Daoy (cell line): Measurements from ENCODE around the gene ZNF784. TPM values are rescaled to one million over a fixed set of nuclear protein-coding genes. Genes with fewer than 3 reads are reported as not detected.
"Not testable (repeated sequence)": the region's sequence is repeated elsewhere in the genome, so short reads cannot be mapped to it uniquely, and the experiment has no call there.

Experiments
- DNase-seq: peaks from one replicate; pipeline ENCODE4 v3.0.0-alpha.2; 2015; ENCODE audit warnings: low read depth
- total RNA-seq: library from RNA; depleted of rRNA; stranded (reverse); fragments of >200 nt; shearing (Covaris generic); gene quantifications from 2 replicates; pipeline ENCODE4 v1.2.3, GENCODE V29; 2014; rRNA removed

The ZNF784 gene
- total RNA-seq, 1 experiment from 2014 or later: 5.8 TPM

DNA sequence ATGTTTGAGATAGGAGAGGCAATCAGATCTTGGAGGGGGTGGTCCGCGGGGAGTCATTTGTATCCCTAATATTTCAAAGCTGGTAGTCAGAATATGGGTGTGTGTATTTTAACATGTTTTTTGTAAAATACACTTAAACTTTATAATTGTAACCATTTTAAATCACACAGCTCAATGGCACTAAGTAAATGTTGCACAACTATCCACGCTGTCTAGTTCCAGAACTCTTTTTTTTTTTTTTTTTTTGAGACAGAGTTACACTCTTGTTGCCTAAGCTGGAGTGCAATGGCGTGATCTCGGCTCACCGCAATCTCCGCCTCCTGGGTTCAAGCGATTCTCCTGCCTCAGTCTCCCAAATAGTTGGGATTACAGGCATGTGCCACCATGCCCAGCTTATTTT lies 40.5 kb downstream of the ZNF784 start:
- not testable (repeated sequence) for DNase-seq

DNA sequence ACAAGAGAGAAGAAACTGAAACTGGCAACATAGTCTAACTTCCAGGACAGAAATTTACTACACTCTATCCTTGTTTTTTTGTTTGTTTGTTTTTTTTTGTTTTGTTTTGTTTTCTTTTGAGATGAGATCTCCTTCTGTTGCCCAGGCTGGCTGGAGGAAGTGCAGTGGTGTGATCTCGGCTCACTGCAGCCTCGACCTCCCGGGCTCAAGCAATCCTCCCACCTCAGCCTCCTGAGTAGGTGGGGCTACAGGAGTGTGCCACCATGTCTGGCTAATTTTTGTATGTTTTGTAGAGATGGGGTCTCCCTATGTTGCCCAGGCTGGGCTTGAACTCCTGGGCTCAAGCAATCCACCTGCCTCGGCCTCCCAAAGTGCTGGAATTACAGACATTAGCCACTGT lies 42.1 kb downstream of the ZNF784 start:
- not testable (repeated sequence) for DNase-seq

DNA sequence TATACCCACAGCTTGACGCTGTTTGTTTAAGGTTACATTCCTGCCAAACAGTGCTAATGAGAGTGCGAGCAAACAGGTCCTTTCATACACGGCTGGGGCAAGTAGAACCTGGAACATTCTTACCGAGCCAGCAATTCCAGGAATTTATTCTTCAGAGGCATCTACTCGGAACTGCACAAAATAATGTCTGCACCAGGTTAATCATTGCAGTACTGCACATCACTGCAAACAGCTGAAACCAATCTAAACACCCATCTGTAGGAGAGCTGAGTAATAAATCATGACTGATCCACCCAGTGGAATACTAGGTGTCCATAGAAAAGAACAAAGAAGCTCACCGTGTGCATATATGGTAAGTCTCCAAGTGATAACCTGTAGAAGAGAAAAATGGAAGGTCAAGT lies 42.5 kb downstream of the ZNF784 start:
- DNase-seq: no peak

DNA sequence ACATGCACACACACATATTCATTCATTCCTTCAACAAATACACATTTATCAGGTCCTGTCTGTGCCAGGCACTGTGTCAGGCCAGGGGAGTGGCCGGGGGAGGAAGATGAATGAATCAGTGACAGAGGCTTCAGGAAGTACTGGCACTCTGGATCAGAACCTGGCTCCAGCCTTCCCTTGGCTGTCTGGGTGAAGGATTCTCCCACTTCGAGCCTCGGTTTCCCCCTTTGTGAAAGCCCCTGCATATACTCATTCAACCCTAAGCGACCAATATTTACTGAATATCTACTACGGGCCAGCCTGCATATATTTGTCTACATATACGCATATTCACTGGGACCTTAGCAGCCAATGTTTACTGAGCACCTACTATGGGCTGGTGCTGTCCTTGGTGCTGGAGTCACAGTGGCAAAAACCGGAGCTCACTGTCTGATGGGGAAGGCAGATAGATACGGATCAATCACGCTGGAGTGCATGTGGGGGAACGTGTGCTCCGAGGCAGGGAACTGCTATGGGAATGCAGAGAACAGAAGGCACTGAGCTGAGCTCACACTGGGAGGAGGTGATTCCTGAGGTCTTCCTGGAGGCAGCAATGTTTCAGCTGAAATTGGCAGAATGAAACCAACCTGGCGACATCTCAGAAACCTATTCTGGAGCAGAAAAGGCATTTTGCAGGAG lies 43.1 kb downstream of the ZNF784 start:
- DNase-seq: peak; percentile 34

DNA sequence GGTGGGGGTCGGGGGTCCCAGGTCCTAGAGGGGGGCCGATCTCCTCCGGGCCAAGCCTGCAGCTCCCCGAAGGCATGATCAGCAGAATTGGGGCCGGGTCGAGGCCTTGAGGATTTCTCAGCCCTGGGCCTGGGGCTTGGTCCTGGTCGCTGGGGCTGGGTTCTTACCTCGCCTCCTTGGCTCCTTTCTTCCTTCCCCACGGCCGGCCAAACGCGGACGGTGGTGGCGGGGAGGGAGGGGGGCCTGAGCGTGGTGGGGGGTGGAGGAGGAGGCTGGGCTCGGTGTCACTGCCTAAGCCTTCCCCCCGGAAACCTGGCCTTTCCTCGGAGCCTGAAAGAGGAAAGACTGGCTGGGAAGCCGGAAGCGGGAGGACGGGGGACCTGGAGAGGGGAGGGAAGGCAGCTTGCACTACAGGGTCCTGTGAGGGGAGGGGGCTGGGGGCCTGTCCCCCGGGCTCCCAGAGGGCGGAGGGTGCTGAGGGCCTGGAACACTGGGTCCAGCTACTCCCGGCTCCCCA lies 43.7 kb downstream of the ZNF784 start, which contains the start of gene ZNF579:
Gene ZNF579, minus strand, starts transcription at position 221 of the 517 bp plus-strand sequence. CDS start 1,209 bp downstream, outside the sequence.
- DNase-seq: peak; percentile 93

DNA sequence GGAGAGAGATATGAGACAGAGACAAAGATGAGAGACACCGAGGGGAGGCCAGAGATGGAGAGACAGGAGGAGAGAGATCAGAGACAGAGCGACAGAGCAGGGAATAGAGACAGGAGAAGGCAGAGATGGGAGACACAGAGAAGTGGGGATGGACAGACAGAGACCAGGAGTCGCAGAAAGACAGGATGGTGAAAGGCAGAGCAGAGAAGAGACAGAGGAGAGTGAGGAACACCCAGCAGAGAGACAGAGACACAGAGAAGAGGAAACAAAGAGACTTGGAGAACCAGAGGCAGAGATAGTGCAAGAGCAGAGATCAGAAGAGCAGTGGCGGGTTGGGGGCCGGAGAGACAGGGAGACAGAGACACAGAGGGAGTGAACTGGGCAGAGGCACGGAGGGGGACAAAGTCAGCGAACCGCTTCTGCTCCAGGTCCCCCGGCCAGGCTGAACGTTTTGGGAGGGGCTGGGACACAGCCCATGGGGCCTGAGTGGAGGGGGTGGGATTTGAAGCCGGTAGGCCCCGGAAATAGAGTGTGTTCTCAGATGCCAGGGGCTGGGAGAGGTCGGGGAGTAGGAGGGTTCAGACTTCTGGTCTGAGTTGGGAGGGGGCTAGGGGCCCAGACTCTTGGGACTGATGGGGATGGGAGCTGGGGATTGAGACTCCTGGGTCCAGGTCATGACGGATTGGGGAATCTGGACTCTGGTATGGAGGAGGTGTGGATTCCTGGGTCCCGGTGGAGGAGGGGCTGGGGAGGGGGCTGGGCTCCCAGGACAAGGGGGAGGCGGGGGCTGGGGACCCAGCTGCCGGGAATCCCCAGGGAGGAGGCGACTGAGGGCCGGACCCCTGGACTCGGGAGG lies 44.4 kb downstream of the ZNF784 start:
- DNase-seq: peak; percentile 30

DNA sequence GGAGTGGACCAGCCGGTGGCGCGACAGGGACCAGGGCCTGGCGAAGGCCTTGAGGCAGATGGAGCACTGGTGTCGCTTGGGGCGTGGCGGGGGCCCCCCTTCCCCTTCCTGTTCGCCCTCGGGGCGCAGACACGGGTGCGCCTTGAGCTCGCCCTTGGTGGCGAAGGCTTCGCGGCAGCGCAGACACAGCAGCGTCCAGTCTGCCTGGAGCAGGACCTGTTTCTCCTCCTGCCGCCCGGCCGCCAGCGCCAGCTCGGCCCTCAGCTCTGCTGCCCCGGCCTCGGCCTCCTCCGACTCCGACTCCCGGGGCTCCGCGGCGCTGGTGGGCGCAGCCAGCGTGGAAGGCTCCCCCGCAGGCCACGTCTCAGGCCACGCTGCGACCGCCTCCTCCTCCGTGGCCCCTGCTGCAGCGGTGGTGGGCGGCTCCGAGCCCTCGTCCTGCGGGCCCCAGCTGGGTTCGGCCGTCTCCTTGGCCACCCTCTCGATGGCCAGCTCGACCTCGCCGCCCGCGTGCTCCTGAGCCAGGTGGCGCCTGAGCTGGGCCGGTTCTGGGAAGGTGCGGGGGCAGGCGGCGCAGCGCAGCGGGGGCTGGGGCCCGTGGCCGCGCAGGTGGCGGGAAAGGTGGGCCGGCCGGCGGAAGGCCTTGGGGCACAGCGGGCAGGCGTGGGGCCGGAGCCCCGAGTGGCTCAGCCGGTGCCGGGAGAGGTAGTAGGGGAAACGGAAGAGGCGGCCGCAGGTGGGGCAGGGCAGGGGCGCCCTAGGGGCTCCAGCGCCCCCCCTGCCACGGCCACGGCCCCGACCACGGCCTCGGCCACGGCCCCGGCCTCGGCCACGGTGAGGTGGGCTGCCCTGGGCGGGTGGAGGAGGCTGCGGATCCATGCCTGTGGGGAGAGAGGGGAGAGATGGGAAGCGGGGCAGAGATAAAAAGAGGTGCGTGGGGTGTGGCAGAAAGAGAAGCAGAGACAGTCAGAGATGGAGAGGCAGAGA lies 45.3 kb downstream of the ZNF784 start:
- DNase-seq: no peak

DNA sequence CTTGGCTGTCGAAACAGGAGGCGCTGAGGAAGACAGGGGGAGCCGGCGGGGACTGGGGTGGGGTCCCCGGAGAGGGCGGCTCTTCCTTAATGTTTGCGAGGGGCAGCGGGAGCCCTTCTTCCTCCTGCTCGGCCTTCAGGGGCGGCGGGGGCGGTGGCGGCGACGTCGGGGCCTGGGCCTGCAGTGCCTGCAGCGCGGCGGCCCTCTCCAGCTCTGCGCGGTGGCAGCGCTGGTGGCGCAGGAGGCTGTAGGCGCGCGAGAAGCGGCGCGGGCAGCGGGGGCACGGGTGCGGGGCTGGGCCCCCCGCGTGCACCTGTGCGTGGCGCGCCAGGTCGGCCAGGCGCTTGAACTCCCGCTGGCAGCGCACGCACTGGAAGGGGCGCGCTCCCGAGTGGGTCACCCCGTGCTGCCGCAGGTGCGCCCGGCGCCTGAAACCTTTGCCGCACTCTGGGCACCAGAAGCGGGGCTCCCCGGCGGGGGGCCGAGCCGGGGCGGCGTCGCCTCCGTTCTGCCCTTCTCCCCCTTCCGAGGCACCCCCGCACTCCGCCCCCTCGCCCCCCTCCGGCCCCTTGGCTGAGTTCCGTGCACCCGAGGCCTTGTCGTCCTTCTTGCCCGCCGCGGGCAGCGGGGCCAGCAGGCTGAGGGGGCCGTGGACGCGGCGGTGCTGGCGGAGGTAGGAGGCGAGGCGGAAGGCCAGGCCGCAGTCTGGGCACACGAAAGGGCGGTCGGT lies 46.2 kb downstream of the ZNF784 start:
- DNase-seq: no peak

DNA sequence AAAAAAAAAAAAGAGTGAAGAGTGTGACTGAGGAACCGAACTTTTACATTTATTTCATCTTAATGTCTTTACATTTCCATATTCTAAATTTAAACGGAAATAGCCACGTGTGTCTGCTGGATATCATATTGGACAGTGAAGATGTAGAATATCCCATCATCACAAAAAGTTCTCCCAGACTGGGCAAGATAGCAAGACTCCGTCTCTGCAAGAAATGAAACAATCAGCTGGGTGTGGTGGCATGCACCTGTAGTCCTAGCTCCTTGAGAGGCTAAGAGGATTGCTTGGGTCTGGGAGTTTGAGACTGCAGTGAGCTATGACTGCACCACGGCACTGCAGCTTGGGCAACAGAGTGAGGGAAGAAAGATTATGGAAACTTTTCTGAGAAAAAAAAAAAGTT lies 47.6 kb downstream of the ZNF784 start:
- no peak for DNase-seq

DNA sequence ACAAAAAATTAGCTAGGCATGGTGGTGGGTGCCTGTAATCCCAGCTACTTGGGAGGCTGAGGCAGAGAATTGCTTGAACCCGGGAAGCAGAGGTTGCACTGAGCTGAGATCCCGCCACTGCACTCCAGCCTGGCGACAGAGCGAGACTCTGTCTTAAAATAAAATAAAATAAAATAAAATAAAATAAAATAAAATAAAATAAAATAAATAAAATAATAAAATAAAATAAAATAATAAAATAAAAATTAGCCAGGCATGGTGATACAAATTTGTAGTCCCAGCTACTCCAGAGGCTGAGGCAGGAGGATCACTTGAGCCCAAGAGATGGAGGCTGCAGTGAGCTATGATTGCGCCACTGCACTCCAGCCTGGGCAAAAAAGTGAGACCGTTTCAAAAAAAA lies 50.4 kb downstream of the ZNF784 start:
- not testable (repeated sequence) for DNase-seq

Other genes with a start within 250 kb of the ZNF784 start
- gene TMEM190, start 247.7 kb downstream of the ZNF784 start, total RNA-seq: not detected in 2 replicates
- 3.3 and 3.9 TPM in 2 replicates for gene TMEM238, start 240.3 kb downstream of the ZNF784 start, total RNA-seq
- 633 and 816 TPM in 2 replicates for gene RPL28, start 238.6 kb downstream of the ZNF784 start, total RNA-seq
- 317 and 338 TPM in 2 replicates for gene UBE2S, start 216.8 kb downstream of the ZNF784 start, total RNA-seq
- gene SHISA7, start 181.3 kb downstream of the ZNF784 start, total RNA-seq: not detected in 2 replicates
- gene ISOC2, start 162.9 kb downstream of the ZNF784 start, total RNA-seq: 134 and 140 TPM in 2 replicates
- gene C19orf85, start 159.8 kb downstream of the ZNF784 start, total RNA-seq: not detected in 2 replicates
- 1.7 and 3.4 TPM in 2 replicates for gene ZNF628, start 147.9 kb downstream of the ZNF784 start, total RNA-seq
- gene NAT14, start 139.4 kb downstream of the ZNF784 start, total RNA-seq: 22.5 and 23.2 TPM in 2 replicates
- gene SSC5D, start 136.1 kb downstream of the ZNF784 start, total RNA-seq: 1.4 and 2.2 TPM in 2 replicates
- not detected in 2 replicates for gene SBK2, start 87.4 kb downstream of the ZNF784 start, total RNA-seq
- gene SBK3, start 79.0 kb downstream of the ZNF784 start, total RNA-seq: not detected in 2 replicates
- gene ZNF579, start 43.7 kb downstream of the ZNF784 start, total RNA-seq: 8.8 and 9.8 TPM in 2 replicates
- 2.2 and 4.1 TPM in 2 replicates for gene FIZ1, start 25.0 kb downstream of the ZNF784 start, total RNA-seq
- 6.1 and 8.7 TPM in 2 replicates for gene ZNF524, start 24.3 kb downstream of the ZNF784 start, total RNA-seq
- gene ZNF865, start 18.9 kb downstream of the ZNF784 start, total RNA-seq: 0.15 and 0.80 TPM in 2 replicates
- 1.8 and 2.4 TPM in 2 replicates for gene ZNF580, start 16.4 kb upstream of the ZNF784 start, total RNA-seq
- gene ZNF581, start 19.1 kb upstream of the ZNF784 start, total RNA-seq: 10.1 and 15.9 TPM in 2 replicates
- gene CCDC106, start 23.6 kb upstream of the ZNF784 start, total RNA-seq: 8.2 and 8.6 TPM in 2 replicates
- 218 and 267 TPM in 2 replicates for gene U2AF2, start 30.5 kb upstream of the ZNF784 start, total RNA-seq
- gene EPN1, start 50.7 kb upstream of the ZNF784 start, total RNA-seq: 25.3 and 26.6 TPM in 2 replicates
- gene NLRP9, start 113.8 kb upstream of the ZNF784 start, total RNA-seq: not detected in 2 replicates
- 64.2 and 89.1 TPM in 2 replicates for gene RFPL4A, start 134.5 kb upstream of the ZNF784 start, total RNA-seq
- 46.6 and 54.4 TPM in 2 replicates for gene RFPL4AL1, start 144.6 kb upstream of the ZNF784 start, total RNA-seq
- gene NLRP11, start 207.4 kb upstream of the ZNF784 start, total RNA-seq: 4.1 and 5.1 TPM in 2 replicates
- 0.60 and 0.80 TPM in 2 replicates for gene NLRP4, start 212.0 kb upstream of the ZNF784 start, total RNA-seq